K562 (cell line): ENCODE measurements around the gene IRX3. TPM values are rescaled to one million over a fixed set of nuclear protein-coding genes. Genes with fewer than 3 reads are reported as not detected.

Source experiments
- ATAC-seq: fragments of 200-7000 bp; cut with Tn5 transposase; 3 replicates; pipeline ENCODE4 v1.9.1; 2020; ENCODE audit warnings: moderate library complexity
- BruUV-seq: library from RNA; stranded (reverse); fragments of 400-500 nt; replicated peaks from 2 replicates; lab custom pipeline; 2021; lab: Mats Ljungman, UMichigan
- CTCF ChIA-PET: fragments of 300-600 bp; formaldehyde crosslinking; extraction: SDS; loops from one replicate; lab custom pipeline; 2021; ENCODE audit warnings: low intra/inter-chr PET ratio; lab: Yijun Ruan, JAX
- POLR2A ChIA-PET: fragments of 300-600, 350-650 bp; sonication (Branson Sonifier 250); formaldehyde crosslinking; extraction: SDS; loops from one replicate; lab custom pipeline; 2021; ENCODE audit warnings: antibody characterized with exemption, inconsistent platforms; lab: Yijun Ruan, JAX
- DNase-seq, 4 experiments: peaks; one replicate each; pipeline versions ENCODE4 v3.0.0 to v3.0.0-alpha.2; 2011 to 2018; ENCODE audit warnings: low spot score in 3 of 4, mixed read lengths in 3 of 4; ENCODE audit errors: extremely low read depth in 1 of 4
- FAIRE-seq: peaks from 2 replicates; lab custom pipeline; 2011; peaks lifted over from hg19 to GRCh38; lab: Jason Lieb, UNC
- H2AFZ ChIP-seq: 2 replicates; pipeline ENCODE4 v1.6.0; 2011; ENCODE audit warnings: low read depth, low read length, control low read depth, inconsistent platforms
- H3K27ac ChIP-seq: fragments of 200-600 bp; 3 replicates; pipeline ENCODE4 v1.8.0; 2011; ENCODE audit warnings: low read depth, mild to moderate bottlenecking, control low read depth, inconsistent platforms, low read length, moderate library complexity, mixed read lengths; ENCODE audit errors: extremely low read depth
- H3K27me3 ChIP-seq, 2 experiments: fragments of 300-600 bp in 1 of 2; 2 replicates in 1 of 2; 3 replicates in 1 of 2; pipeline versions ENCODE4 v1.6.0 to v1.8.0; 2011; ENCODE audit warnings: inconsistent platforms in 2 of 2, low read length in 2 of 2, mild to moderate bottlenecking in 1 of 2, mixed read lengths in 1 of 2, moderate library complexity in 1 of 2; ENCODE audit not compliant: control insufficient read depth in 2 of 2, insufficient read depth in 2 of 2
- H3K36me3 ChIP-seq: fragments of 300-600 bp; 3 replicates; pipeline ENCODE4 v1.8.0; 2011; ENCODE audit warnings: mild to moderate bottlenecking, low read length, inconsistent platforms; ENCODE audit not compliant: control insufficient read depth, insufficient read depth
- H3K4me1 ChIP-seq, 2 experiments: fragments of 200-600 bp in 1 of 2; replicated peaks in 1 of 2; 2 replicates in 1 of 2; 3 replicates in 1 of 2; pipeline versions ENCODE4 v1.5.1 to v1.8.0; 2011; ENCODE audit warnings: inconsistent platforms in 2 of 2, low read length in 2 of 2, mild to moderate bottlenecking in 1 of 2, mixed read lengths in 1 of 2, moderate library complexity in 1 of 2; ENCODE audit not compliant: control insufficient read depth in 2 of 2, insufficient read depth in 2 of 2
- H3K4me2 ChIP-seq: 2 replicates; pipeline ENCODE4 v1.6.1; 2011; ENCODE audit warnings: low read length, control low read depth, inconsistent platforms, mixed read lengths; ENCODE audit not compliant: insufficient read depth
- H3K4me3 ChIP-seq: fragments of 200-600 bp; sonication (generic), shearing (Covaris generic); 2 replicates; pipeline ENCODE4 v1.5.1; 2016; ENCODE audit warnings: control low read depth, inconsistent platforms
- H3K79me2 ChIP-seq: fragments of 200-600 bp; 3 replicates; pipeline ENCODE4 v1.8.0; 2011; ENCODE audit warnings: low read length, inconsistent platforms; ENCODE audit not compliant: control insufficient read depth, insufficient read depth
- H3K9ac ChIP-seq, 2 experiments: 2 replicates each; pipeline versions ENCODE4 v1.6.0 to v1.6.1; 2011; ENCODE audit warnings: low read depth in 2 of 2, low read length in 2 of 2, control low read depth in 1 of 2, inconsistent platforms in 1 of 2, mild to moderate bottlenecking in 1 of 2, mixed read lengths in 1 of 2; ENCODE audit not compliant: insufficient read depth in 1 of 2
- H3K9me1 ChIP-seq: one replicate; pipeline ENCODE4 v1.6.0; 2011; ENCODE audit warnings: inconsistent platforms, mild to moderate bottlenecking, low read length, moderate library complexity; ENCODE audit not compliant: control insufficient read depth, insufficient read depth
- H3K9me3 ChIP-seq: replicated peaks from 2 replicates; pipeline ENCODE4 v1.5.1; 2011; ENCODE audit warnings: low read depth, low read length, inconsistent platforms; ENCODE audit not compliant: control insufficient read depth, insufficient read depth
- H4K20me1 ChIP-seq: replicated peaks from 2 replicates; pipeline ENCODE4 v1.6.1; 2011; ENCODE audit warnings: low read length, inconsistent platforms, mixed read lengths; ENCODE audit not compliant: control insufficient read depth, insufficient read depth
- NBN ChIP-seq: fragments of 450-650 bp; IDR thresholded peaks from 2 replicates; pipeline ENCODE4 v1.6.1; 2016; ENCODE audit warnings: low read depth, mild to moderate bottlenecking
- PCBP1 ChIP-seq: fragments of 200-400 bp; formaldehyde crosslinking; IDR thresholded peaks from 2 replicates; pipeline ENCODE4 v1.6.1; 2018; ENCODE audit warnings: mild to moderate bottlenecking, low read depth, low read length; ENCODE audit not compliant: poor library complexity, severe bottlenecking
- POLR3A ChIP-seq: IDR thresholded peaks from 2 replicates; pipeline ENCODE4 v1.6.1; 2011; ENCODE audit warnings: borderline replicate concordance, mild to moderate bottlenecking, moderate library complexity; ENCODE audit not compliant: insufficient read length, insufficient read depth; ENCODE audit errors: extremely low read depth
- POLR3G ChIP-seq: IDR thresholded peaks from 2 replicates; pipeline ENCODE4 v1.6.1; 2011; ENCODE audit not compliant: insufficient read length, insufficient replicate concordance; ENCODE audit errors: extremely low read depth
- ZNF584 ChIP-seq: fragments of 200-800 bp; sonication (Bioruptor generic); IDR thresholded peaks from 2 replicates; pipeline ENCODE4 v1.6.1; 2016; ENCODE audit warnings: low read depth, mild to moderate bottlenecking, missing genetic modification characterization, missing compliant biosample characterization
- WGBS: fragments of 100-300 bp; shearing (Covaris generic); methylation state at CpG from one replicate; pipeline ENCODE4 v1.1.6; 2016; ENCODE audit warnings: low coverage, mixed read lengths; ENCODE audit not compliant: insufficient coverage; ENCODE audit errors: missing lambda C conversion rate; 5-methylcytosine and 5-hydroxymethylcytosine counted together
- in situ Hi-C: fragments of 300-500 bp; cut with MboI; formaldehyde crosslinking; loops from 4 replicates; pipeline ENCODE4 v1.15.0; 2018; ENCODE audit warnings: inconsistent platforms, mixed read lengths
- intact Hi-C: fragments of 100-400 bp; cut with micrococcal nuclease; formaldehyde crosslinking; loops from 2 replicates; pipeline ENCODE4 v1.14.2; 2022
- polyA plus RNA-seq, 8 experiments: library from polyadenylated mRNA; depleted of rRNA in 4 of 8; stranded (reverse) in 5 of 8; unstranded in 3 of 8; fragments of >200 nt; fragmentation: Nextera tagmentation in 2 of 8; fragmentation: Illumina TruSeq in 1 of 8; extraction: Ambion mirVana in 2 of 8; extraction: Trizol in 1 of 8; gene quantifications; 2 replicates each; pipeline versions ENCODE4 v1.2.1 to v1.2.3, GENCODE V29; 2011 to 2014; ENCODE audit warnings: inconsistent platforms in 1 of 8, missing spikeins in 1 of 8
- total RNA-seq, 7 experiments: library from RNA; depleted of rRNA in 6 of 7; stranded (reverse); fragments of >200 nt in 6 of 7; fragmentation: Illumina TruSeq in 2 of 7; extraction: Trizol in 2 of 7; gene quantifications; 2 replicates each; pipeline versions ENCODE4 v1.2.1 to v1.2.3, GENCODE V29; 2011 to 2021; ENCODE audit warnings: low replicate concordance in 1 of 7

The IRX3 gene
- total and polyA plus RNA-seq, 9 of the 15 experiments (the other 6 are each of a cell fraction or from before 2014, with no cell fraction given): not detected

- H3K9me3 ChIP-seq: no peaks in the 10 kb centered on the region
- intact Hi-C loops (no loop called here), in situ Hi-C loops (no loop called here)
- H3K9me1 ChIP-seq: no peaks in the 10 kb centered on the region
- ATAC-seq: no peak
- ChIA-PET POLR2A (no interaction called here), CTCF (no interaction called here)
- no peaks in the 10 kb centered on the region for H3K36me3 ChIP-seq
- H3K27me3 ChIP-seq: no peaks in the 10 kb centered on the region
- H3K27ac ChIP-seq: no peak overlapping the region
- no peaks in the 10 kb centered on the region for H3K4me1 ChIP-seq
- no peaks in the 10 kb centered on the region for H4K20me1 ChIP-seq
- no peak overlapping the region for H3K9ac ChIP-seq
- 7% methylated on average over 1 of the region's 1 CpG for WGBS
- H3K4me2 ChIP-seq: no peak overlapping the region
- FAIRE-seq: no peak
- no TSS peak for BruUV-seq
- no peaks in the 10 kb centered on the region for H3K79me2 ChIP-seq
- H3K4me3 ChIP-seq: no peak overlapping the region
- TF ChIP-seq PCBP1: no peak
- no peak for TF ChIP-seq POLR3G
- no peak for TF ChIP-seq POLR3A
- TF ChIP-seq NBN: no peak
- TF ChIP-seq, all 486 proteins: peak for 0
- no peak overlapping the region for H2AFZ ChIP-seq
- no peak for DNase-seq
Observed at GRCh38 chr16:54318941-54319340, 32.4 kb upstream of the IRX3 start.

GRCh38 chr16:54317101-54317611, 30.6 kb upstream of the IRX3 start:
- no peak for DNase-seq
- CTCF ChIA-PET: no interaction called here
- Histone ChIP-seq H3K4me3 (no peak overlapping the region), H3K36me3 (no peaks in the 10 kb centered on the region), H3K27me3 (no peaks in the 10 kb centered on the region), H3K79me2 (no peaks in the 10 kb centered on the region), H4K20me1 (no peaks in the 10 kb centered on the region), H3K4me2 (no peak overlapping the region), H3K9ac (no peak overlapping the region), H3K27ac (no peak overlapping the region), H3K9me1 (no peaks in the 10 kb centered on the region), H2AFZ (no peak overlapping the region), H3K4me1 (no peaks in the 10 kb centered on the region), H3K9me3 (no peaks in the 10 kb centered on the region)
- in situ Hi-C loops (no loop called here), intact Hi-C loops (no loop called here)
- no peak for FAIRE-seq
- no peak for ATAC-seq
- POLR2A ChIA-PET: interaction anchor here (1.2 kb wide), 1 partner anchor 40 kb away, joined by 3 read pairs; no protein-coding TSS in a partner anchor
- WGBS: 2% methylated on average over 15 of the region's 15 CpGs
- BruUV-seq: no TSS peak
- no peak for TF ChIP-seq ZNF584 (CRISPR knock-in tag)
